HepG2 (cell line): Measurements from ENCODE around the gene F8. TPM values are rescaled to one million over a fixed set of nuclear protein-coding genes. Genes with fewer than 3 reads are reported as not detected.

Source experiments
- ATAC-seq: fragments of 200-7000 bp; cut with Tn5 transposase; 3 replicates; pipeline ENCODE4 v1.9.1; 2020; ENCODE audit warnings: mild to moderate bottlenecking, moderate library complexity
- BruUV-seq: library from RNA; stranded (reverse); fragments of 400-500 nt; replicated peaks from 2 replicates; lab custom pipeline; 2021; lab: Mats Ljungman, UMichigan
- CTCF ChIA-PET: fragments of 300-600 bp; formaldehyde crosslinking; extraction: SDS; loops from one replicate; lab custom pipeline; 2021; ENCODE audit warnings: low total read pairs, inconsistent platforms, low intra/inter-chr PET ratio; lab: Yijun Ruan, JAX
- POLR2A ChIA-PET: fragments of 350-600 bp; sonication (Branson Sonifier 250); formaldehyde crosslinking; loops from one replicate; lab custom pipeline; 2020; ENCODE audit warnings: antibody characterized with exemption, inconsistent platforms; lab: Yijun Ruan, JAX
- DNase-seq: peaks from one replicate; pipeline ENCODE4 v3.0.0-alpha.2; 2015; ENCODE audit warnings: low spot score
- FAIRE-seq: peaks from 3 replicates; lab custom pipeline; 2011; peaks lifted over from hg19 to GRCh38; lab: Jason Lieb, UNC
- H2AFZ ChIP-seq: one replicate; pipeline ENCODE4 v1.6.1; 2011; ENCODE audit warnings: low read length, inconsistent platforms
- H3K27ac ChIP-seq: fragments of 300-600 bp; 3 replicates; pipeline ENCODE4 v1.8.0; 2011; ENCODE audit warnings: mixed run types, mild to moderate bottlenecking, mixed read lengths, low read length, inconsistent platforms; ENCODE audit not compliant: insufficient read depth; ENCODE audit errors: extremely low read length
- H3K27me3 ChIP-seq, 2 experiments: fragments of 200-600 bp in 1 of 2; 2 replicates in 1 of 2; 3 replicates in 1 of 2; pipeline versions ENCODE4 v1.6.0 to v1.8.0; 2011; ENCODE audit warnings: low read length in 2 of 2, mild to moderate bottlenecking in 2 of 2, moderate library complexity in 2 of 2, inconsistent platforms in 1 of 2; ENCODE audit not compliant: insufficient read depth in 2 of 2, control insufficient read depth in 1 of 2
- H3K36me3 ChIP-seq, 2 experiments: fragments of 200-600 bp in 1 of 2; replicated peaks in 1 of 2; 2 replicates in 1 of 2; 3 replicates in 1 of 2; pipeline versions ENCODE4 v1.5.1 to v1.8.0; 2011; ENCODE audit warnings: low read length in 2 of 2, inconsistent platforms in 1 of 2; ENCODE audit not compliant: insufficient read depth in 2 of 2, control insufficient read depth in 1 of 2
- H3K4me1 ChIP-seq: 2 replicates; pipeline ENCODE4 v1.5.1; 2012; ENCODE audit warnings: low read length, inconsistent platforms; ENCODE audit not compliant: insufficient read depth
- H3K4me2 ChIP-seq: 2 replicates; pipeline ENCODE4 v1.6.0; 2011; ENCODE audit warnings: low read depth, low read length, inconsistent platforms
- H3K4me3 ChIP-seq, 3 experiments: fragments of 200-600 bp in 1 of 3; sonication (generic), shearing (Covaris generic) in 1 of 3; replicated peaks in 1 of 3; 2 replicates each; pipeline ENCODE4 v1.5.1; 2011 to 2016; ENCODE audit warnings: low read length in 3 of 3, inconsistent platforms in 2 of 3, low read depth in 2 of 3, mild to moderate bottlenecking in 2 of 3, control low read depth in 1 of 3, mixed read lengths in 1 of 3; ENCODE audit not compliant: insufficient read depth in 1 of 3
- H3K79me2 ChIP-seq: one replicate; pipeline ENCODE4 v1.6.1; 2011; ENCODE audit warnings: low read length, inconsistent platforms; ENCODE audit not compliant: insufficient read depth
- H3K9ac ChIP-seq: 2 replicates; pipeline ENCODE4 v1.6.0; 2011; ENCODE audit warnings: mild to moderate bottlenecking, low read depth, low read length, inconsistent platforms; ENCODE audit not compliant: insufficient read depth
- H3K9me3 ChIP-seq: 2 replicates; pipeline ENCODE4 v1.5.1; 2012; ENCODE audit warnings: mild to moderate bottlenecking, low read length
- H4K20me1 ChIP-seq: 2 replicates; pipeline ENCODE4 v1.6.0; 2011; ENCODE audit warnings: inconsistent platforms, mild to moderate bottlenecking, low read length, moderate library complexity; ENCODE audit not compliant: insufficient read depth
- FOXJ3 ChIP-seq: sonication (generic); formaldehyde crosslinking; IDR thresholded peaks from 2 replicates; pipeline ENCODE4 v1.4.0; 2020; ENCODE audit warnings: missing genetic modification reagents, mild to moderate bottlenecking, borderline replicate concordance
- GABPA ChIP-seq, 2 experiments: IDR thresholded peaks; 2 replicates each; pipeline ENCODE4 v1.6.1; 2011 to 2016; ENCODE audit warnings: low read depth in 2 of 2, low read length in 1 of 2, missing biosample characterization in 1 of 2, missing genetic modification characterization in 1 of 2
- KLF16 ChIP-seq, 2 experiments: sonication (generic) in 1 of 2; formaldehyde crosslinking in 1 of 2; IDR thresholded peaks; 2 replicates each; pipeline versions ENCODE4 v1.6.1 to v1.8.0; 2016 to 2023; ENCODE audit warnings: missing genetic modification reagents in 2 of 2, missing compliant biosample characterization in 1 of 2
- MIER3 ChIP-seq: IDR thresholded peaks from 2 replicates; pipeline ENCODE4 v1.6.1; 2016; ENCODE audit warnings: missing compliant biosample characterization, borderline replicate concordance
- SRF ChIP-seq: IDR thresholded peaks from 2 replicates; pipeline ENCODE4 v1.6.1; 2011; ENCODE audit warnings: mild to moderate bottlenecking, low read depth, low read length, moderate library complexity
- ZNF235 ChIP-seq: sonication (generic); formaldehyde crosslinking; IDR thresholded peaks from 2 replicates; pipeline ENCODE4 v1.8.1; 2023; ENCODE audit warnings: mild to moderate bottlenecking, missing genetic modification reagents, borderline replicate concordance
- ZNF274 ChIP-seq: sonication (generic); formaldehyde crosslinking; IDR thresholded peaks from 2 replicates; pipeline ENCODE4 v1.5.1; 2020; ENCODE audit warnings: mild to moderate bottlenecking, missing genetic modification reagents
- WGBS: methylation state at CpG from one replicate; pipeline ENCODE4 v1.1.6; 2017; ENCODE audit warnings: low lambda C conversion rate; 5-methylcytosine and 5-hydroxymethylcytosine counted together
- in situ Hi-C: cut with HindIII; loops from 2 replicates; pipeline ENCODE4 v1.10.0; 2017; ENCODE audit warnings: low pct_unique_long_range_greater_than_20kb; ENCODE audit not compliant: extremely low pct_ligation_motif_present
- intact Hi-C: fragments of 100-400 bp; cut with micrococcal nuclease; formaldehyde crosslinking; loops from one replicate; pipeline ENCODE4 v1.10.0; 2022; ENCODE audit not compliant: unreplicated experiment
- polyA plus RNA-seq, 8 experiments: library from polyadenylated mRNA; depleted of rRNA in 3 of 8; stranded (reverse) in 7 of 8; unstranded in 1 of 8; fragments of >200 nt; fragmentation: Illumina TruSeq in 4 of 8; extraction: Trizol in 4 of 8; gene quantifications; 2 replicates each; pipeline versions ENCODE4 v1.2.1 to v1.2.3, GENCODE V29; 2011 to 2016; ENCODE audit warnings: low read depth in 4 of 8, missing spikeins in 1 of 8, mixed read lengths in 1 of 8; ENCODE audit not compliant: insufficient read depth in 1 of 8
- total RNA-seq, 5 experiments: library from RNA; depleted of rRNA; stranded (reverse); fragments of >200 nt; fragmentation: Illumina TruSeq; extraction: Trizol; gene quantifications; 2 replicates each; pipeline ENCODE4 v1.2.3, GENCODE V29; 2016; ENCODE audit warnings: low read depth in 1 of 5
- TF ChIP-seq, protein P1 (sequence below): sonication (generic); formaldehyde crosslinking; IDR thresholded peaks from 2 replicates; pipeline ENCODE4 v1.5.1; 2020; ENCODE audit warnings: missing genetic modification reagents, mild to moderate bottlenecking, borderline replicate concordance
- TF ChIP-seq, protein P2 (sequence below): sonication (generic); formaldehyde crosslinking; IDR thresholded peaks from 2 replicates; pipeline ENCODE4 v1.8.0; 2022; ENCODE audit warnings: mild to moderate bottlenecking, missing genetic modification reagents; ENCODE audit not compliant: insufficient replicate concordance
- TF ChIP-seq, protein P3 (sequence below): fragments of 450-650 bp; IDR thresholded peaks from 2 replicates; pipeline ENCODE4 v1.6.1; 2016
- TF ChIP-seq, protein P4 (sequence below): sonication (generic); formaldehyde crosslinking; IDR thresholded peaks from 2 replicates; pipeline ENCODE4 v1.8.1; 2023; ENCODE audit warnings: mild to moderate bottlenecking, missing genetic modification reagents
- TF ChIP-seq, protein P5 (sequence below): sonication (generic); formaldehyde crosslinking; IDR thresholded peaks from 2 replicates; pipeline ENCODE4 v1.5.0; 2020; ENCODE audit warnings: missing genetic modification reagents
- TF ChIP-seq, protein P6 (sequence below): sonication (generic); formaldehyde crosslinking; IDR thresholded peaks from 2 replicates; pipeline ENCODE4 v1.5.1; 2020; ENCODE audit warnings: missing genetic modification reagents, mild to moderate bottlenecking, borderline replicate concordance

The F8 gene
- total and polyA plus RNA-seq, 2 of the 13 experiments (the other 11 are each of a cell fraction or from before 2014, with no cell fraction given): 0.29 to 0.61 TPM

DNA sequence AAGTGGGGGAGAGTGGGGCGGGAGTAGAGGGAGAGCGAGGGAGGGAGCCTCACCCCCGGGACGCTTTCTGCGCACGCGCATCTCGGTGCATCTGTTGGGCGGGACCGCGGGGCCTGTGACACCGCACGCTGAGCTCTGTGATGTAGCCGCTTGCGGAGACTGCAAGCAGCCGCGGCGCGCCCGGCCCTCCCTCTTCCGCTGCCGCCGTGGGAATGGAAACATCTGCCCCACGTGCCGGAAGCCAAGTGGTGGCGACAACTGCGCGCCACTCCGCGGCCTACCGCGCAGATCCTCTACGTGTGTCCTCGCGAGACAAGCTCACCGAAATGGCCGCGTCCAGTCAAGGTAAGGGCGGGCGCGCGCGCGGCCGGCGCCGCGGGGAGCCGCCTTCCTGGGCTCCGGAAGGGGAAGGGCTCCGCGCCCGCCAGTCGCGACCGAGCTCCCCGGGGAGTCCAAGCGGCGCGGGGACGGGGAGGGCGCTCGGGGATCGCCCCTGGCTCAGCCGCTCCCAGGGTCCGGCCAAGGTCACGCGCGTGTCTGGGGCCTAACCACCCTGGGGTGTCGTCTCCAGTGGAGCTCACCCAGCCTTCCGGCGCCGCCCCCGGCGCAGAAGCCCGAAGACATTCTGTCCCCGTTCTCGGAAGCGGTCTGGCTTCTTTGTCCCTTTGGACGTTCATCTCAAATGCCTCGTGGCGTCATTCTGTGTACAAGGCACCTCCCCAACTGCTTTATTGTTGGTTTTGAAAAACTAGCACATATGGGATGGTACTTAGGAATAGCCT is 4.4 kb upstream of the F8 start, which contains the start of gene FUNDC2:
FUNDC2 (plus strand) TSS at position 118 of the 782 bp plus-strand sequence; CDS start at position 213, 95 bp downstream.
- no CpG with 5 or more reads among the region's 82 CpGs for WGBS
- ChIA-PET CTCF (no interaction called here), POLR2A (interaction anchor here (1.1 to 1.4 kb wide), 5 partner anchors 20 to 190 kb away, joined by 4 to 15 read pairs (median 7); partner anchors contain the start of gene VBP1)
- H4K20me1 ChIP-seq: no peaks in the 10 kb centered on the region
- FAIRE-seq: peak; percentile 89
- H3K4me1 ChIP-seq: peaks cover 33% of the 10 kb centered on the region; the same call in 1 of the 2 replicates
- intact Hi-C loops: loop anchor here (1.0 to 5.0 kb wide), 2 partner anchors 39 to 45 kb away; partner anchors contain the start of genes BRCC3, CMC4 and MTCP1
- H3K27me3 ChIP-seq: no peaks in the 10 kb centered on the region; a peak in 1 of 5 replicates
- H3K36me3 ChIP-seq: no peaks in the 10 kb centered on the region
- peaks cover 31% of the 10 kb centered on the region for H3K79me2 ChIP-seq
- DNase-seq: peak; percentile 87
- peak within 1 kb of the TSS; percentile 97 for H3K27ac ChIP-seq
- no peak within 1 kb of the TSS for H2AFZ ChIP-seq
- peak; percentile 93 for ATAC-seq
- in situ Hi-C loops: no loop called here
- H3K9me3 ChIP-seq: no peaks in the 10 kb centered on the region
- no TSS peak for BruUV-seq
- H3K4me3 ChIP-seq: peak within 1 kb of the TSS; percentile 63 to 89 (median 78)
- H3K9ac ChIP-seq: peak within 1 kb of the TSS; percentile 89
- peak within 1 kb of the TSS; percentile 73 for H3K4me2 ChIP-seq
- TF ChIP-seq, protein P1, sequence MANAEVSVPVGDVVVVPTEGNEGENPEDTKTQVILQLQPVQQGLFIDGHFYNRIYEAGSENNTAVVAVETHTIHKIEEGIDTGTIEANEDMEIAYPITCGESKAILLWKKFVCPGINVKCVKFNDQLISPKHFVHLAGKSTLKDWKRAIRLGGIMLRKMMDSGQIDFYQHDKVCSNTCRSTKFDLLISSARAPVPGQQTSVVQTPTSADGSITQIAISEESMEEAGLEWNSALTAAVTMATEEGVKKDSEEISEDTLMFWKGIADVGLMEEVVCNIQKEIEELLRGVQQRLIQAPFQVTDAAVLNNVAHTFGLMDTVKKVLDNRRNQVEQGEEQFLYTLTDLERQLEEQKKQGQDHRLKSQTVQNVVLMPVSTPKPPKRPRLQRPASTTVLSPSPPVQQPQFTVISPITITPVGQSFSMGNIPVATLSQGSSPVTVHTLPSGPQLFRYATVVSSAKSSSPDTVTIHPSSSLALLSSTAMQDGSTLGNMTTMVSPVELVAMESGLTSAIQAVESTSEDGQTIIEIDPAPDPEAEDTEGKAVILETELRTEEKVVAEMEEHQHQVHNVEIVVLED (CRISPR knock-in tag): peak; percentile 75
- TF ChIP-seq MIER3 (CRISPR knock-in tag): no peak
- TF ChIP-seq, protein P2, sequence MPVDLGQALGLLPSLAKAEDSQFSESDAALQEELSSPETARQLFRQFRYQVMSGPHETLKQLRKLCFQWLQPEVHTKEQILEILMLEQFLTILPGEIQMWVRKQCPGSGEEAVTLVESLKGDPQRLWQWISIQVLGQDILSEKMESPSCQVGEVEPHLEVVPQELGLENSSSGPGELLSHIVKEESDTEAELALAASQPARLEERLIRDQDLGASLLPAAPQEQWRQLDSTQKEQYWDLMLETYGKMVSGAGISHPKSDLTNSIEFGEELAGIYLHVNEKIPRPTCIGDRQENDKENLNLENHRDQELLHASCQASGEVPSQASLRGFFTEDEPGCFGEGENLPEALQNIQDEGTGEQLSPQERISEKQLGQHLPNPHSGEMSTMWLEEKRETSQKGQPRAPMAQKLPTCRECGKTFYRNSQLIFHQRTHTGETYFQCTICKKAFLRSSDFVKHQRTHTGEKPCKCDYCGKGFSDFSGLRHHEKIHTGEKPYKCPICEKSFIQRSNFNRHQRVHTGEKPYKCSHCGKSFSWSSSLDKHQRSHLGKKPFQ: no peak
- TF ChIP-seq, protein P3, sequence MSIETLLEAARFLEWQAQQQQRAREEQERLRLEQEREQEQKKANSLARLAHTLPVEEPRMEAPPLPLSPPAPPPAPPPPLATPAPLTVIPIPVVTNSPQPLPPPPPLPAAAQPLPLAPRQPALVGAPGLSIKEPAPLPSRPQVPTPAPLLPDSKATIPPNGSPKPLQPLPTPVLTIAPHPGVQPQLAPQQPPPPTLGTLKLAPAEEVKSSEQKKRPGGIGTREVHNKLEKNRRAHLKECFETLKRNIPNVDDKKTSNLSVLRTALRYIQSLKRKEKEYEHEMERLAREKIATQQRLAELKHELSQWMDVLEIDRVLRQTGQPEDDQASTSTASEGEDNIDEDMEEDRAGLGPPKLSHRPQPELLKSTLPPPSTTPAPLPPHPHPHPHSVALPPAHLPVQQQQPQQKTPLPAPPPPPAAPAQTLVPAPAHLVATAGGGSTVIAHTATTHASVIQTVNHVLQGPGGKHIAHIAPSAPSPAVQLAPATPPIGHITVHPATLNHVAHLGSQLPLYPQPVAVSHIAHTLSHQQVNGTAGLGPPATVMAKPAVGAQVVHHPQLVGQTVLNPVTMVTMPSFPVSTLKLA: peak; percentile 81
- peak; percentile 49 for TF ChIP-seq GABPA (IDR thresholded peaks at IDR 0.05; ENCODE audit: low read depth, low read length)
- TF ChIP-seq GABPA (CRISPR knock-in tag; IDR thresholded peaks at IDR 0.05; ENCODE audit: low read depth): peak; percentile 71
- TF ChIP-seq ZNF235: no peak
- TF ChIP-seq, protein P4, sequence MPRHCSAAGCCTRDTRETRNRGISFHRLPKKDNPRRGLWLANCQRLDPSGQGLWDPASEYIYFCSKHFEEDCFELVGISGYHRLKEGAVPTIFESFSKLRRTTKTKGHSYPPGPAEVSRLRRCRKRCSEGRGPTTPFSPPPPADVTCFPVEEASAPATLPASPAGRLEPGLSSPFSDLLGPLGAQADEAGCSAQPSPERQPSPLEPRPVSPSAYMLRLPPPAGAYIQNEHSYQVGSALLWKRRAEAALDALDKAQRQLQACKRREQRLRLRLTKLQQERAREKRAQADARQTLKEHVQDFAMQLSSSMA (CRISPR knock-in tag): no peak
- TF ChIP-seq SRF: no peak
- TF ChIP-seq KLF16 (CRISPR knock-in tag; IDR thresholded peaks at IDR 0.05): 0 out of 4 replicates have a peak, but pooled peaks of 1 of the 2 experiments have one; percentile 40
- TF ChIP-seq, protein P5, sequence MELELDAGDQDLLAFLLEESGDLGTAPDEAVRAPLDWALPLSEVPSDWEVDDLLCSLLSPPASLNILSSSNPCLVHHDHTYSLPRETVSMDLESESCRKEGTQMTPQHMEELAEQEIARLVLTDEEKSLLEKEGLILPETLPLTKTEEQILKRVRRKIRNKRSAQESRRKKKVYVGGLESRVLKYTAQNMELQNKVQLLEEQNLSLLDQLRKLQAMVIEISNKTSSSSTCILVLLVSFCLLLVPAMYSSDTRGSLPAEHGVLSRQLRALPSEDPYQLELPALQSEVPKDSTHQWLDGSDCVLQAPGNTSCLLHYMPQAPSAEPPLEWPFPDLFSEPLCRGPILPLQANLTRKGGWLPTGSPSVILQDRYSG (CRISPR knock-in tag): no peak
- TF ChIP-seq, protein P6, sequence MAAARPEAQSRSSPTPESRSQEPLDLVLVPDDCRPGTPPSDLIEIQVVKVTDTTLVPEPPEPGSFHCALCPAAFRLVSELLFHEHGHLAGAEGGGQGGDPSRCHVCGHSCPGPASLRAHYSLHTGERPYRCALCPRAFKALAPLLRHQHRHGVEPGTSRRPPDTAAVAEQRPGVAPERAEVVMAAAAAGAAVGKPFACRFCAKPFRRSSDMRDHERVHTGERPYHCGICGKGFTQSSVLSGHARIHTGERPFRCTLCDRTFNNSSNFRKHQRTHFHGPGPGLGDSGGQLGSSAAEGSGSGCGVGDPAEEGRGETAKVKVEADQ (CRISPR knock-in tag): peak; percentile 49; the same call in 1 of the 2 replicates
- TF ChIP-seq ZNF274 (CRISPR knock-in tag): 0 out of 2 replicates have a peak, but pooled peaks have one; percentile 22
- no peak for TF ChIP-seq FOXJ3
